WTC11 (cell line): ENCODE data around the gene FGD3. TPM values are rescaled to one million over a fixed set of nuclear protein-coding genes. Genes with fewer than 3 reads are reported as not detected.
A peak's percentile ranks its signal among the peaks of the same experiment; 100 is the strongest.

Source experiments
- ATAC-seq: fragments of 200-7000 bp; cut with Tn5 transposase; 2 replicates; pipeline ENCODE4 v1.10.0; 2021; ENCODE audit warnings: mild to moderate bottlenecking, moderate library complexity
- CTCF ChIA-PET: fragments of 300-600 bp; sonication (Branson Sonifier 250); formaldehyde crosslinking; loops from one replicate; lab custom pipeline; 2021; ENCODE audit warnings: antibody characterized with exemption; lab: Charles Lee
- POLR2A ChIA-PET: fragments of 350-600 bp; sonication (Branson Sonifier 250); formaldehyde crosslinking; loops from one replicate; lab custom pipeline; 2021; ENCODE audit warnings: antibody characterized with exemption; lab: Charles Lee
- DNase-seq: peaks from one replicate; pipeline ENCODE4 v3.0.0; 2021; ENCODE audit warnings: low spot score
- H3K27ac Mint-ChIP-seq: 2 replicates; pipeline ENCODE4 v1.8.0; 2021; ENCODE audit warnings: mixed read lengths
- H3K27me3 Mint-ChIP-seq: 2 replicates; pipeline ENCODE4 v1.8.0; 2021; ENCODE audit warnings: low read depth, mild to moderate bottlenecking, moderate library complexity, mixed read lengths
- H3K36me3 Mint-ChIP-seq: 2 replicates; pipeline ENCODE4 v1.8.0; 2021; ENCODE audit warnings: mixed read lengths
- H3K4me1 Mint-ChIP-seq: 2 replicates; pipeline ENCODE4 v1.8.0; 2022; ENCODE audit warnings: mixed read lengths
- H3K4me3 Mint-ChIP-seq: 2 replicates; pipeline ENCODE4 v1.8.0; 2021; ENCODE audit warnings: mild to moderate bottlenecking, moderate library complexity, mixed read lengths
- H3K9me3 Mint-ChIP-seq: 2 replicates; pipeline ENCODE4 v1.8.0; 2021; ENCODE audit warnings: mixed read lengths
- CDX4 ChIP-seq: fragments of 250-450 bp; sonication (Bioruptor Pico); IDR thresholded peaks from 2 replicates; pipeline ENCODE4 v1.9.0; 2021; ENCODE audit warnings: moderate library complexity, mild to moderate bottlenecking, inconsistent platforms, borderline replicate concordance
- FOXK1 ChIP-seq: sonication (generic); formaldehyde crosslinking; IDR thresholded peaks from 2 replicates; pipeline ENCODE4 v1.8.0; 2022; ENCODE audit warnings: mild to moderate bottlenecking, moderate library complexity, missing genetic modification reagents
- MXD4 ChIP-seq: fragments of 250-450 bp; sonication (Bioruptor Pico); IDR thresholded peaks from 2 replicates; pipeline ENCODE4 v1.8.0; 2021; ENCODE audit warnings: mild to moderate bottlenecking, moderate library complexity, borderline replicate concordance
- NFATC4 ChIP-seq: fragments of 250-450 bp; sonication (Bioruptor Pico); IDR thresholded peaks from 2 replicates; pipeline ENCODE4 v1.9.0; 2021; ENCODE audit warnings: mild to moderate bottlenecking
- NFE2L1 ChIP-seq: sonication (generic); formaldehyde crosslinking; IDR thresholded peaks from 2 replicates; pipeline ENCODE4 v1.8.1; 2023; ENCODE audit warnings: missing genetic modification reagents
- NR3C1 ChIP-seq: sonication (generic); formaldehyde crosslinking; conservative IDR thresholded peaks from 2 replicates; pipeline ENCODE4 v1.8.1; 2023; ENCODE audit warnings: low read depth, mild to moderate bottlenecking, missing genetic modification reagents
- PREB ChIP-seq: sonication (generic); formaldehyde crosslinking; IDR thresholded peaks from 2 replicates; pipeline ENCODE4 v1.8.1; 2022; ENCODE audit warnings: mild to moderate bottlenecking, missing genetic modification reagents, moderate library complexity, borderline replicate concordance
- SP1 ChIP-seq: sonication (generic); formaldehyde crosslinking; conservative IDR thresholded peaks from 2 replicates; pipeline ENCODE4 v1.8.1; 2022; ENCODE audit warnings: missing genetic modification reagents
- TCF7 ChIP-seq: sonication (generic); formaldehyde crosslinking; IDR thresholded peaks from 2 replicates; pipeline ENCODE4 v1.8.0; 2022; ENCODE audit warnings: mild to moderate bottlenecking, low read depth, missing genetic modification reagents, moderate library complexity
- USF2 ChIP-seq: sonication (generic); formaldehyde crosslinking; IDR thresholded peaks from 2 replicates; pipeline ENCODE4 v1.8.1; 2023; ENCODE audit warnings: mild to moderate bottlenecking, missing genetic modification reagents, moderate library complexity
- ZNF532 ChIP-seq: fragments of 250-450 bp; sonication (Bioruptor Pico); IDR thresholded peaks from 2 replicates; pipeline ENCODE4 v1.9.0; 2021; ENCODE audit warnings: mild to moderate bottlenecking, borderline replicate concordance
- total RNA-seq: library from RNA; stranded (reverse); gene quantifications from 3 replicates; pipeline ENCODE4 v1.2.3, GENCODE V29; 2021
- TF ChIP-seq, protein P1 (sequence below): sonication (generic); formaldehyde crosslinking; IDR thresholded peaks from 2 replicates; pipeline ENCODE4 v1.8.0; 2023; ENCODE audit warnings: missing genetic modification reagents
- TF ChIP-seq, protein P2 (sequence below): fragments of 250-450 bp; sonication (Bioruptor Pico); IDR thresholded peaks from 2 replicates; pipeline ENCODE4 v1.9.0; 2021; ENCODE audit warnings: mild to moderate bottlenecking
- TF ChIP-seq, protein P3 (sequence below): fragments of 250-450 bp; sonication (Bioruptor Pico); IDR thresholded peaks from 2 replicates; pipeline ENCODE4 v1.8.0; 2021; ENCODE audit warnings: mild to moderate bottlenecking

The FGD3 gene
- total RNA-seq, 1 experiment from 2014 or later, result 1.9 TPM

DNA sequence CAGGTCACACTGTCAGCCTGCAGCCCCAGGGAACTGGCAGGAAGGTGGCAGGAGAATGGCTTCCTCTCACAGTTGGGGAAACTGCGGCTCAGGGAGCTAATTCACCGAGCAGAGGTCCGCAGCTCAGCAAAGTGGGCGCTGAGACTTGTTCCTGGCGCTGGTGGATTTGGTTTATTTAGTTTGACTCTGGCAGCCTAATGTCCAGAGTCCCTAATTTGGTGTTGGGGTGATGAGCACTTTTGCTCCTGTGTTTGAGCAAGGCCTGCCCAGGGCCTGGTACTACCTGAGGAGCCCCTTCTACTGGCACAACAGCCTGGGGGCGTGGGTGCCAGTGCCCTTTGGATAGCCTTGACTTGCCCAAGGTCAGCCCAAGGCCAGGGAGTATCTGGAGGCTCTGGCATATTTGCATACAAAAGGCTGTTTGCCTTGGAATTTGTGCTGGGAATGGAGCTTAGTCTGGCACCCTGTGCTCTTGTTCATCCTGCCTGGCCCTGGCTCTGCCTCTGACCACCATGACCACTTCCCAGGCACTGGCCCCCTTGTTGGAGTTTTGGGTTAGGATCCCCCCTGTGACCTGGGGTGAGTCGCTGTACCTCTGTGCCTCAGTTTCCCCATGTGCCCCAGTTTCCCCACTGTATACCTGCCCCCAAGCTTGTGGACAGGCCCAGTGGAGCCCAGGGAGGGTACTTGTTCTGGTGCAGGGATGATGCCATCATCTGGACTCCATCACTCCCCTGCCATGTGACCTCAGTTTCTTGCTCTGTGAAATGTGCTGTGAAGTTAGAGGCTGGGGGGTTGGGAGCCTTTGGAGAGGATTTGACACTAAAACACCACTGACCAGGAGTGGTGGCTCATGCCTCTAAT is 112.6 kb downstream of the FGD3 start:
- CTCF ChIA-PET, result interaction anchor here (0.8 to 2.4 kb wide), 7 partner anchors 19 to 94 kb away, joined by 3 to 9 read pairs (median 3); no protein-coding TSS in a partner anchor
- H3K27me3 Mint-ChIP-seq, result peaks cover 17% of the 10 kb centered on the region
- 0 out of 2 replicates have a peak, but pooled peaks have one; percentile 3 for ATAC-seq
- no peak overlapping the region for H3K27ac Mint-ChIP-seq
- no peaks in the 10 kb centered on the region for H3K36me3 Mint-ChIP-seq
- POLR2A ChIA-PET, result interaction anchor here (1.0 kb wide), 1 partner anchor 50 kb away, joined by 3 read pairs; no protein-coding TSS in a partner anchor
- TF ChIP-seq USF2 (CRISPR knock-in tag) (no peak), CDX4 (CRISPR knock-in tag) (no peak), NR3C1 (CRISPR knock-in tag) (no peak), FOXK1 (CRISPR knock-in tag) (no peak), SP1 (CRISPR knock-in tag) (no peak), ZNF532 (CRISPR knock-in tag) (no peak), NFE2L1 (CRISPR knock-in tag) (no peak)
- TF ChIP-seq, protein P1, sequence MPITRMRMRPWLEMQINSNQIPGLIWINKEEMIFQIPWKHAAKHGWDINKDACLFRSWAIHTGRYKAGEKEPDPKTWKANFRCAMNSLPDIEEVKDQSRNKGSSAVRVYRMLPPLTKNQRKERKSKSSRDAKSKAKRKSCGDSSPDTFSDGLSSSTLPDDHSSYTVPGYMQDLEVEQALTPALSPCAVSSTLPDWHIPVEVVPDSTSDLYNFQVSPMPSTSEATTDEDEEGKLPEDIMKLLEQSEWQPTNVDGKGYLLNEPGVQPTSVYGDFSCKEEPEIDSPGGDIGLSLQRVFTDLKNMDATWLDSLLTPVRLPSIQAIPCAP (CRISPR knock-in tag), result no peak
- TF ChIP-seq, protein P2, sequence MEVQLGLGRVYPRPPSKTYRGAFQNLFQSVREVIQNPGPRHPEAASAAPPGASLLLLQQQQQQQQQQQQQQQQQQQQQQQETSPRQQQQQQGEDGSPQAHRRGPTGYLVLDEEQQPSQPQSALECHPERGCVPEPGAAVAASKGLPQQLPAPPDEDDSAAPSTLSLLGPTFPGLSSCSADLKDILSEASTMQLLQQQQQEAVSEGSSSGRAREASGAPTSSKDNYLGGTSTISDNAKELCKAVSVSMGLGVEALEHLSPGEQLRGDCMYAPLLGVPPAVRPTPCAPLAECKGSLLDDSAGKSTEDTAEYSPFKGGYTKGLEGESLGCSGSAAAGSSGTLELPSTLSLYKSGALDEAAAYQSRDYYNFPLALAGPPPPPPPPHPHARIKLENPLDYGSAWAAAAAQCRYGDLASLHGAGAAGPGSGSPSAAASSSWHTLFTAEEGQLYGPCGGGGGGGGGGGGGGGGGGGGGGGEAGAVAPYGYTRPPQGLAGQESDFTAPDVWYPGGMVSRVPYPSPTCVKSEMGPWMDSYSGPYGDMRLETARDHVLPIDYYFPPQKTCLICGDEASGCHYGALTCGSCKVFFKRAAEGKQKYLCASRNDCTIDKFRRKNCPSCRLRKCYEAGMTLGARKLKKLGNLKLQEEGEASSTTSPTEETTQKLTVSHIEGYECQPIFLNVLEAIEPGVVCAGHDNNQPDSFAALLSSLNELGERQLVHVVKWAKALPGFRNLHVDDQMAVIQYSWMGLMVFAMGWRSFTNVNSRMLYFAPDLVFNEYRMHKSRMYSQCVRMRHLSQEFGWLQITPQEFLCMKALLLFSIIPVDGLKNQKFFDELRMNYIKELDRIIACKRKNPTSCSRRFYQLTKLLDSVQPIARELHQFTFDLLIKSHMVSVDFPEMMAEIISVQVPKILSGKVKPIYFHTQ, result no peak
- TF ChIP-seq, protein P3, sequence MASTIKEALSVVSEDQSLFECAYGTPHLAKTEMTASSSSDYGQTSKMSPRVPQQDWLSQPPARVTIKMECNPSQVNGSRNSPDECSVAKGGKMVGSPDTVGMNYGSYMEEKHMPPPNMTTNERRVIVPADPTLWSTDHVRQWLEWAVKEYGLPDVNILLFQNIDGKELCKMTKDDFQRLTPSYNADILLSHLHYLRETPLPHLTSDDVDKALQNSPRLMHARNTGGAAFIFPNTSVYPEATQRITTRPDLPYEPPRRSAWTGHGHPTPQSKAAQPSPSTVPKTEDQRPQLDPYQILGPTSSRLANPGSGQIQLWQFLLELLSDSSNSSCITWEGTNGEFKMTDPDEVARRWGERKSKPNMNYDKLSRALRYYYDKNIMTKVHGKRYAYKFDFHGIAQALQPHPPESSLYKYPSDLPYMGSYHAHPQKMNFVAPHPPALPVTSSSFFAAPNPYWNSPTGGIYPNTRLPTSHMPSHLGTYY (CRISPR knock-in tag), result no peak
- H3K4me3 Mint-ChIP-seq, result peak overlapping the region; percentile 68
- H3K9me3 Mint-ChIP-seq, result no peaks in the 10 kb centered on the region
- peaks cover 47% of the 10 kb centered on the region for H3K4me1 Mint-ChIP-seq
- no peak for DNase-seq

GRCh38 chr9:93060746-93061259 is 113.5 kb downstream of the FGD3 start:
- Mint-ChIP-seq H3K36me3 (no peaks in the 10 kb centered on the region), H3K4me1 (peaks cover 47% of the 10 kb centered on the region), H3K4me3 (no peak overlapping the region), H3K27me3 (peaks cover 12% of the 10 kb centered on the region), H3K27ac (no peak overlapping the region), H3K9me3 (no peaks in the 10 kb centered on the region)
- DNase-seq (no peak), ATAC-seq (no peak)
- ChIA-PET POLR2A (no interaction called here), CTCF (interaction anchor here (1.0 to 2.4 kb wide), 2 partner anchors 57 to 91 kb away, joined by 3 to 9 read pairs; no protein-coding TSS in a partner anchor)
- no peak for TF ChIP-seq PREB (CRISPR knock-in tag)
- TF ChIP-seq TCF7 (CRISPR knock-in tag), result no peak
- no peak for TF ChIP-seq MXD4
- TF ChIP-seq NFATC4 (CRISPR knock-in tag), result no peak
- no peak for TF ChIP-seq USF2 (CRISPR knock-in tag)
